WERI-Rb-1 (cell line): ENCODE data around the gene GRIN2A.

Source experiments
- DNase-seq: peaks from one replicate; pipeline ENCODE4 v3.0.0-alpha.2; 2020
- H3K27ac ChIP-seq: fragments of 250-450 bp; sonication (Bioruptor Pico); 2 replicates; pipeline ENCODE4 v1.5.1; 2020; ENCODE audit warnings: mild to moderate bottlenecking, moderate library complexity
- H3K27me3 ChIP-seq: fragments of 250-450 bp; sonication (Bioruptor Pico); 2 replicates; pipeline ENCODE4 v1.5.1; 2021; ENCODE audit warnings: mild to moderate bottlenecking, low read depth, moderate library complexity; ENCODE audit not compliant: insufficient read depth, severe bottlenecking
- H3K36me3 ChIP-seq: fragments of 250-450 bp; sonication (Bioruptor Pico); 2 replicates; pipeline ENCODE4 v1.5.1; 2020; ENCODE audit warnings: mild to moderate bottlenecking, moderate library complexity
- H3K4me3 ChIP-seq: 2 replicates; pipeline ENCODE4 v1.5.1; 2011; ENCODE audit warnings: low read depth, mild to moderate bottlenecking, control low read depth, low read length
- H3K9me3 ChIP-seq: fragments of 250-450 bp; sonication (Bioruptor Pico); 2 replicates; pipeline ENCODE4 v1.5.1; 2021; ENCODE audit warnings: mild to moderate bottlenecking, moderate library complexity; ENCODE audit not compliant: severe bottlenecking
- CTCF ChIP-seq: IDR thresholded peaks from 2 replicates; pipeline ENCODE4 v1.5.1; 2011; ENCODE audit warnings: low read depth, mild to moderate bottlenecking, control low read depth, inconsistent platforms, low read length

GRIN2A gene

DNA sequence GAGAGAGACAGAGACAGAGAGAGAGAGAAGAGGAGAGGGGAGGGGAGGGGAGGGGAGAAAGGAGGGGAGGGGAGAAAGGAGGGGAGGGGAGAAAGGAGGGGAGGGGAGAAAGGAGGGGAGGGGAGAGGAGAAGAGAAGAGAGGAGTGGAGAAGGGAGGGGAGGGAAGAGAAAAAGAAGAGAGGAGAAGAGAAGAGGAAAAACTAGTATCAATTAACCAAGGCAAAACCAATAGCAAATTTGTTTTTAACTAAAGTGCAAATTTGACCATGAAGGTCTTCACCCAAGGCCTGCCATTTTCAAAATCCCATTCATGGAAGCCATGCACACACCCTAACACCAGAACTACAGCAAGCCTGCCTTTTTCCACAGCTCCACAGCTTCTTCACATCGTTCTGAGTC is 16.6 kb downstream of the GRIN2A start:
- TF ChIP-seq CTCF = no peak

GRCh38 chr16:10162981-10163380 is 19.2 kb downstream of the GRIN2A start:
- no peak for TF ChIP-seq CTCF
- H3K9me3 ChIP-seq = no peaks in the 10 kb centered on the region
- no peak for DNase-seq
- H3K36me3 ChIP-seq = no peaks in the 10 kb centered on the region
- H3K27ac ChIP-seq = no peak overlapping the region
- H3K27me3 ChIP-seq = no peaks in the 10 kb centered on the region
- H3K4me3 ChIP-seq = no peak overlapping the region

More for the DNA sequence above, 16.6 kb downstream of the GRIN2A start:
- no peaks in the 10 kb centered on the region for H3K9me3 ChIP-seq
- no peaks in the 10 kb centered on the region for H3K36me3 ChIP-seq
- no peaks in the 10 kb centered on the region for H3K27me3 ChIP-seq
- H3K4me3 ChIP-seq = no peak overlapping the region
- no peak for DNase-seq
- H3K27ac ChIP-seq = no peak overlapping the region

- TF ChIP-seq CTCF = no peak
- no peak overlapping the region for H3K4me3 ChIP-seq
- no peak for DNase-seq
- no peaks in the 10 kb centered on the region for H3K9me3 ChIP-seq
- H3K27me3 ChIP-seq = no peaks in the 10 kb centered on the region
- H3K27ac ChIP-seq = no peak overlapping the region
- H3K36me3 ChIP-seq = no peaks in the 10 kb centered on the region
Observed at GRCh38 chr16:10156099-10156498, 26.1 kb downstream of the GRIN2A start.

DNA sequence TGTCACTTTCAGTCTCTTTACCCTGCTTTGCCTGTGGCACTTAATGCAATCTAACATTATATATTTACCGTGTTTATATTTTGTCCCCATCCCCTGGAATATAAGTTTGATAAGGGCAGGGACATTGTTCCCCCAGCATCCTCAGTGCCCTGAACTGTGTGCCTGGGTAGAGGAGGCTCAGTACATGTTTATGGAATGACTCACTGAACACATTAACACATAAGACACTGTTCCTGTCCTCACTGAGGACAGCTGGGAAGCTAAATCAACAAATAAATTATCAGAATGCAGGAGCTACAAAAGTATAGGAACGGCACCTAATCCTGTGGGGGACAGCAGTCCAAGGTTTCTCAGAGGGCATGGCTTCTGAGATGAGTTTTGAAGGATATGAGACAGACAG is 27.8 kb downstream of the GRIN2A start:
- no peaks in the 10 kb centered on the region for H3K27me3 ChIP-seq
- H3K27ac ChIP-seq = no peak overlapping the region
- H3K4me3 ChIP-seq = no peak overlapping the region
- no peaks in the 10 kb centered on the region for H3K9me3 ChIP-seq
- H3K36me3 ChIP-seq = no peaks in the 10 kb centered on the region
- DNase-seq = no peak
- no peak for TF ChIP-seq CTCF

GRCh38 chr16:10153985-10154384 is 28.2 kb downstream of the GRIN2A start:
- Histone ChIP-seq H3K9me3 (no peaks in the 10 kb centered on the region), H3K36me3 (no peaks in the 10 kb centered on the region), H3K27ac (no peak overlapping the region), H3K27me3 (no peaks in the 10 kb centered on the region), H3K4me3 (no peak overlapping the region)
- no peak for TF ChIP-seq CTCF
- DNase-seq = no peak

DNA sequence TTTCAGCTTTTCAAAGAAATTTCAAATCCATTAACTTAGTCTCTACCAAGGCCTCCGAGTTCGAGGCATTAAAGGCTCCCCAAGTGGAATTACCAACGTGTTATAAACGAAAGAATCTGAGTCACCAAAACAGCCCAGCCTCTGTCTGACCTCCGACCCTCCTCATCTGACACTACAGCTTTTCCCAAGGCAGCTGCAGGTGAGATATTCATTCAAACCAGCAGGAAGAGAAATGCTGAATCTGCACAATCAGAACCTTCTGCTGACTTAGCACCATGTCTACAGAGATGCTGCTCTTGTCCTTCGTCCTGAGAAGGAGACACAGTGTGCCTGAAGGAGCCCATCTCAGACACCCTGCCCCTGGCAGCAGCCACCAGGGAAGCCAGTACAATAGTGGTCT is 30.5 kb downstream of the GRIN2A start:
- H3K36me3 ChIP-seq = no peaks in the 10 kb centered on the region
- H3K4me3 ChIP-seq = no peak overlapping the region
- DNase-seq = no peak
- no peaks in the 10 kb centered on the region for H3K9me3 ChIP-seq
- no peak for TF ChIP-seq CTCF
- no peaks in the 10 kb centered on the region for H3K27me3 ChIP-seq
- H3K27ac ChIP-seq = no peak overlapping the region
